HG03457 (cell line): ENCODE data around the gene PAPPA.

ENCODE experiments used
- ATAC-seq: cut with Tn5 transposase; IDR thresholded peaks from one replicate; pipeline ENCODE4 v1.9.1; 2021; ENCODE audit warnings: moderate number of reproducible peaks; ENCODE audit not compliant: unreplicated experiment

The PAPPA gene

DNA sequence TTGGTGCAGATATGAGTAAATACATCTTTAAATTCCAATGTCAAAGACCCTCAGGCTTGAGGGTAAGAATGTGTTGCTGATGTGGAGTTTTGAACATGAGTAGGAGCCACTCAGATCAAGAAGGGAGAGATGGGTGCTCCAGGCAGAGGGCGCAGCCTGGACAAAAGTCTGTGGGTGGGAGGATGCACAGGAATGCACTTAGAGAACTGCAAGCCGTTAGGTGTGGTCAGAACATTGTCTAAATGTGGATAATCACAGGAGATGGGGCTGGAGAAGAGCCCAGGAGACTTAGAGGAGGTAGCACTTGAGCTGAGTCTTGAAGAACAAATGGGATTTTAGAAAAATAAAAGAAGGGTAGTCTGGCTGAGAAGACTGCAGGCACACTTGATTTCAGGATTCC, 255.5 kb downstream of the PAPPA start:
- ATAC-seq: no peak

DNA sequence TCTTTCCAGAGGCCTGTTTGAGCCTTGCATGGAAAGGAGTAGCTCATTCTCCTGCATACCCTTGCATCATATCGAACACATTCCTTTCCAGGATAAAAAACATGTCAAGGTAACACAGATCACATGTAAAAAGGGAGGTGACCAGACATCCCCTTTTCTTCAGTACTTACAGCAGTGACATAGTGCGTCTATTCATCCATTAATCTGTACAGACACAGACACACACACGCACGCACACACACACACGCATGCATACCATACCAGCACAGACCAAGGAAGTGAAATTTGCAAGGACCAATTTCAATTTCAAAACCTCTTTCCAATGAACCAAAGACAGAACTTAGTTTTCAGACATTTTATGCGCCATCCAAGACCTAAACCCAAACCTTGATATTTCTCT, 256.0 kb downstream of the PAPPA start:
- ATAC-seq: no peak

DNA sequence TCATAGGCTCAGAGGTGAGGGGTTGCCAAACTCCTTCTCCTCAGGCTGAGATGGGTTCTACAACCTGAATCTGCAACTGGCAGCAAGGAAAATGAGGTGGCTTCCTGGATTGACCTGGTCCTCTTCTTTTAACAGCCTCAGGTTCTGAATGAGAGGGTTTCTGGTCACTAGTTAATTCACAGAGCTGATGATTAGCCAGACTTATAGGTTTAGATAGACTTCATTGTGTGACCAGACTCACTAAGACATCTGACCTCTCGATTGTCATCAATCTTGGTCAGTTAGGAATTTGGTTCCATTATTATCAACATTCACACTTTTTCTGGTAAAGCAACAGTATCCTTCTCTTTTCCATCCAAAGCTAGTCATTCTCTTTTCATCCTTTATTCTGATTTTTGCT, 257.9 kb downstream of the PAPPA start:
- ATAC-seq: no peak

DNA sequence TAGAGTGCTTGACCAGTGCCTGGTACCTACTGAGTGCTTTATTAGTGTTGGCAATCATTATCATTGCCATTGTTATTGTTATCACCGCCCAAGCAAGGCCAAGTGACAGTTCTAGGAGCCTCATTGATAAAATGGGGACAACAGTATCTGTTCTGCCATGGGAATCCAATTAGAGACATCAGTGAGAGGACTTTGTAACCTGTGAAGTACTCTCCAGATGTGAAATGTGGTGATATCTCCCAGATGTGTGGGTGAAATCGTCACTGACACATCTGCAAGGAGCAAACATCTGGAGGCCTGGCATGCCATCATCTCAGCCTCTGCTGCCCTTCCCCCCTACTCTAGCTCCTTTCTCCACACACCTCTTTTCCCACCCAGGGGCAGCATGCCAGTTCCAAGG, 260.8 kb downstream of the PAPPA start:
- no peak for ATAC-seq

DNA sequence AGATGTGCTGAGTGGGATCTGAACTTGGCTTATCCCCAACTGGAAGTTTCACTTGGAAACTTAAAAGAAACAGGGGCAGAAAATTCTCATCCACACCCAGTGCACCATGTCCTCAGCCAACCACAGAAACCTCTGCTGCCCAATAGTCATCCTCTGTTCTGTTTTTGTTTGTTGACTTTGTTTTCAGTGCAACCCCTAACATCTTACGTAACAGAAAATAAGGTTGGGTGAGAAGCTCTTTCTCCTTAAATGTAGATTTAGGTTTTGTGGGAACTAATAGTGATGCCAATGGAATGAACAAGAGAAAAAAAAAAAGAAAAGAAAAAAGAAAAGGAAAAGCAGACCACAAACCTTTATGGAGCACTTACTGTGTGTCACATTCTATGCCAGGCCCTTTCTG, 262.8 kb downstream of the PAPPA start:
- no peak for ATAC-seq

DNA sequence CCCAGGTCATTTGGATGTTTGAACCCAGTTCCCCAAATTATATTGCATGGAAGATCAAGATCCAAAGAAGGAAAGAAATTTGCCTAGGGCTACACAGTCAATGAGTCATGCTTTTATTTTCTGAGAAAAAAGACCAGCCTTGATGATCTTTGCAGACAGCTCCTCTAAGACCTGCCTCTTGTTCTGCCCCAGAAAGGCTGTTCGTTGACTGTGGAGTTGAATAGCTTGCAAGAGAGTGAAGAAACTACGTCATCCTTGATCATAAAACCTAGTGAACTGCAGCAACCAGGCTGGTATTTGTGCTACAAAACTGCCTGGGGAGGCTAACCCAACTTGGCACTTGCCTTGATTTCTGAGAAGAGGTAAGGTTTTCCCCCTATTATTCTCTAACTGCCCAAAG, 263.9 kb downstream of the PAPPA start:
- no peak for ATAC-seq

DNA sequence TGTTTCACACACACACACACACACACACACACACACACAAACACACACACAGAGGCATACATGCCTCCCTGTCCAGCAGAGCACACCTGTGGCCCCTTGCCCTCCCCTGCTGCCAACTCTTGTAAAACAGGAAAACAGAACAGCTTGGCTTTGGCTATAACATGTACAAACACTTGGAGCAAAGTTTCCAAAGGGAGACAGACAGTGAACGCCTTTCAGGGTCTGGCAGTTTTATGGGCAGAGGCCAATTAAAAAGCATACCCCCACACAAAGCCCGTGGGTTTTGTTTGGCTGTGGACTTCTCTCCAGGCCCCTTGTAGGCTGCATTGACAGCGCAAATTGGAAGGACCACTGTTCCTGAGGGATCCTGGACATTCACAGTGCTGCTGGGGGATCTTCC, 265.6 kb downstream of the PAPPA start:
- ATAC-seq: no peak

DNA sequence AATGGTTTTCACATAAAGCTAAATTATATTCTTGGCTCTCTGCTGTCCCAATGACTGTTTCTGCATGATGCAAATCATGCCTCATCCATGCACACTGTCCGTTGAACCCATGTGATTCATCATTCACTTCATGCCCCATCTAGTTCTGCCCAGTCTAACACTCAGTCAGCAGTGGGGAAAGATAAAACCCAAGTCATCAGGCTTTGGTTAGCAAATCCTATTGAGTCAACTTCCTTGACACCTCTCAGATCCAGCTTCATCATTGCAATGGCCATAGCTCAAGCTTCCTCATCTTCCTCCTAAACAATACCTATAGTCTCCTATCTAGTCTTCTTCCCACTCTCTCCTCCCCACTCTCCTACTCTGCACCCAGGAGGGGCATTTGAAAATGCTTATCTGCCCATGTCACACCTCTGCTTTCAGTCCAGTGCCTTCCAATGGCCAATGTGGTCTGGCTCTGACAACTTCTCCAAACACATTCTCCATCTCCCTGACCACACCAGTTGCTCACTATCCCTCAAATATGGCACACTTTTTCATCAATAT, 267.5 kb downstream of the PAPPA start:
- no peak for ATAC-seq

DNA sequence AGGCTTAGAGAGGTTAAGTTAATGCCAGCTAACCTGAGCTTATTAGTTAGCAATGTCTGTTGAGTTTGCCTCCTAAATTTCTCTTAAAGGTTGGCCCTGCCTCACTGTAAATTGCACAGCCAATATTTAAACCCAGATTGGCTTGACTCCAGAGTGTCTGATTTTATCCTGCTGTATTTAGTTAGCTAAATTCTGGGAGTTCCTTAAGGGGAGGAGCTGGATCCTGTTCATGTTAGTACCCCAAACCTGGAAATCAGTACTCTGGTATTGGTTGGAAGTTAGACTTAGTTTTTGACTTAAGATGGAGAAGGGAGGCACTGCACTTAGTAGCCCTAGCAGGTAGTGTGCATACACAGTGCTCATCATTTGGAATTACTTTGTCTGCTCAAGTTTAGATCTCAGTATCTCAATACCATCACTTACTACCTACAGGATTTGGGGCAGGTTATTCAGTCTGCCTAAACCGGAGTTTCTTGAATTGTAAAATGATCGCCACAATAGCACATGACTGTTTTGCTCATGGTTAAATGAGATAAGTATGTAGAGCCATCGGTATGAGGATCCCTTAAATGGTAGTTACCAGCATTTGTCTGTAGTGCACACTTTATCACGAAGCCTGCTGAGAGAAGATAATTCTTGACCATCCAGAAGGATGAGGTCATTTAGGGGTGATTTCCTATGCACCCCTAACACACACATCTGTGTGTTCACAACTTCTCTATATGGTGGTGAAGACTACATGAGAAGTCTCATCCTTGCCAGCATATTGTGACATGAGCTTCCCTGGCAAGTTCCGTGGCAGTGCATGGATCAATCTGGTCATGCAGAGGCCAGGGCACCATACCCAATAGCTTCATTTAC, 268.8 kb downstream of the PAPPA start:
- no peak for ATAC-seq

DNA sequence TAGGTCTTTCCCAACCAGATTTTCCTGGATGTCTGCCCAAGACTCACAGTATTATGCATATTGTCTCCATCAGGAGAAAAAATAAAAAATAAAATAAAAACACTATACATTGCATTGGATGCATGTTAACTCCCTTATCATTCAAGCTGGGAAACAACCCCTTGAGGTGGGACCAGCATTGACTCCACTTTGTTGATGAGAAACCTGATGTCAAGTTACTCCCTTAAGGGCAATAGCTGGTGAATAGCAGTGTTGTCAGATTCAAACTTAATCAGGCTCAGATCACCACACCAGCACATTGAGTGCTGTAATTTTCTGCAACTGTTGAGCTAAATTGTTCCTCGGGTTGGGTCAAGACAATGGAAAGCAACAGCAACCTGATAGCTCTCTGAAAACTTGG, 269.6 kb downstream of the PAPPA start:
- ATAC-seq: no peak

DNA sequence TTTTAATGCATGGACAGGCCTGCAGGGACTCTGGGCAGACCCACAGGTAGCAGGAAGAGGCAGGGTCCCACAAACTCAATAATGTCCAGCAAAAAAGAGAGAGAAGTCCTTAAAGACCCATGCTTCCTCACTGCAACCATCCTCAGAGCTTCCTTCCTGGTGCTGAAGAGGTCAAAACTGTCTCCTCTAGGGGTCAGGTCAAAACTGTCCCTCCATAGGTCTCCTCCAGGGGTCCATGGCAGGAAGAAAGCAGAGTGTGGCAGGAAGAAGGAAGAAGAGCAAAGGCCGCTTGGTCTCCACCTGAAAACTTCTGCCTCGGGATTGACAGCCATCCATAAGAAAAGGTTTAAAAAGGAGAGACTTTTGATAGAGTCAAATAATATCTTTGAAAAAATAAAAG, 271.7 kb downstream of the PAPPA start:
- no peak for ATAC-seq

DNA sequence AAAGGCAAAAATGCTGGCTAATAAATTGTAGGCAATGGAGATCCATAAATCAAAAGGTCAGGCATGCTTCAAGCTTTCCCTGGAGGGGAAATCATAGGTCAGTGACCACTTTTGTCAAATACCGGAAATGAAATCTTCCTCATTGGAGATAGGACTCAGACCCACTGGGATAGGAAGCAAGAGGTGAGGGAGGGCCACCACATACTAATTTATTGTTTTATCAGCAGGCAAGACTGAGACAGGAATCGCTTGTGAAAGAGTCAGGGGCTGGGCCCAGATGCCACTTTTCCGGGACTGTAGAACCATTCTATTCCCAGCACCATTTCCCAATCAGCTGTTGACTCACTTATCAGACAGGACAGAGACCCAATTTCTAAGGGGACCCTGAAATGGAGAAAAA, 277.3 kb downstream of the PAPPA start:
- ATAC-seq: no peak

DNA sequence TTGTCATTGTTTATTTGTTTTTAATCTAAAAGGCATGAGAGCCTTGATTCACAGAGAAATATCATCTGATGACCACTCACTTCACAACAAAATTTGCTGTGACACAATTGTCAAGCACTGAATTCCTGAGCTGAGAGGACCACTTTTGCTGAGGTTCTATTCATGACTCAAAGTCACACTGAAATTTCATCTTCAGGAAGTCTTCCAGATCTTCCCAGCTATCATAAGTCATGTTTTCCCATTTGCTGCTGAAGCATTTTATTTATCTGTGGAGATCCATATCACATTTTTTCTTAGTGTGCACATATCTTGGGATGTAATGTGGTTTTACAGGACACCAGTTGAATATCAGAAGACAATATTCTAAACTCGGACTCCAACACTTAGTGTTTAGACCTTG, 278.5 kb downstream of the PAPPA start:
- no peak for ATAC-seq

DNA sequence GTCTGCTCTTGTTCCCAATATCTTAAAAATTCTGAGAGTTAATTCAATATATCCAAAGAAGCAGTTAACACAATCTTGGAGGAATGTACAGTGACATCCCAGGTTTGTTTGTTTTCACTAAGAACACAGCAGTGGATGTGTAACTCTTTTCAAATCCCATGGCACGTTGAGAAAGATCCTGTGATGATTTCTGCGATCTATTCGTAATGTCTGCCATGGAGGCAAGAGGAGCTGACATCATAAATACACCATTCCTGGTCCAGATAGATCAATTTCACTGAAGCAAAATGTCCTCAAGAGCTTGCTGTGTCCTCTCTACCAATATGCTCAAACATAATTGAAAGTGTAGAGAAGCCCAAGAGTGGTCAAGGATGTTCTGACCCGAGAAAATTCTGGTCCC, 280.7 kb downstream of the PAPPA start:
- no peak for ATAC-seq

DNA sequence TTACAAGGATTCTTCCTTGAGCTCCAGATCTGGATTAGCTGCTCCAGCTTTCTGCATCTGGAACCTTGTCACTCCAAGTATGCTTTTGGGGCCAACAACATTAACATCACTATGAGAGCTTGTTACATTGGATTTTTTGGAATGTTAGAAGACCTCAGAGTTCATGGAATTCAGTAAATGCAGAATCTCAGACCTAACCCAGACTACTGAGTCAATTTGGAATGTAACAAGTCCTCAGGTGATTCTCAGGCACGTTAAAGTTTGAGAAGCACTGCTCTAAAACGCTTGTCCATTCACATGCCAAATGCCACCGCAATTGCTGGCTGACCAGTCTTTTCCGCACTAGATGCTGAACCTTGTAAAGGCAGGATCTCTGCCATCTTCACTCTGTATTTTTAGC, 282.1 kb downstream of the PAPPA start:
- no peak for ATAC-seq

DNA sequence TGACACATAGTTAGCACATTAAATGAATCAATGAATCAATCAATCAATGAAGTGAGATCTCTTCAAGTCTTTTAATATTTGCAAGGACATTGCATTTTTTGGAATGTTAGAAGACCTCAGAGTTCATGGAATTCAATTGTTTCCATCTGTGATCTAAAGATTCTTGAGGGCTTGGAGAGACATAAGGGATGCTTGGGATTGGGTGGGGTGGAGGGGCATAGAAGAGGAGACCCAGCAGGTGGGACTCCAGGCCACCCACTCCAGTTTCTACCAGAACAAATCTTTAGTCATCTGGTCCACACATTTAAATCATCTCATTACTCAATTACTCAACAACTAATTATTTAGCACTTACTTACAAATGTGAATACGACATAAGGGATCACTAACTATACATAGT, 282.5 kb downstream of the PAPPA start:
- no peak for ATAC-seq

DNA sequence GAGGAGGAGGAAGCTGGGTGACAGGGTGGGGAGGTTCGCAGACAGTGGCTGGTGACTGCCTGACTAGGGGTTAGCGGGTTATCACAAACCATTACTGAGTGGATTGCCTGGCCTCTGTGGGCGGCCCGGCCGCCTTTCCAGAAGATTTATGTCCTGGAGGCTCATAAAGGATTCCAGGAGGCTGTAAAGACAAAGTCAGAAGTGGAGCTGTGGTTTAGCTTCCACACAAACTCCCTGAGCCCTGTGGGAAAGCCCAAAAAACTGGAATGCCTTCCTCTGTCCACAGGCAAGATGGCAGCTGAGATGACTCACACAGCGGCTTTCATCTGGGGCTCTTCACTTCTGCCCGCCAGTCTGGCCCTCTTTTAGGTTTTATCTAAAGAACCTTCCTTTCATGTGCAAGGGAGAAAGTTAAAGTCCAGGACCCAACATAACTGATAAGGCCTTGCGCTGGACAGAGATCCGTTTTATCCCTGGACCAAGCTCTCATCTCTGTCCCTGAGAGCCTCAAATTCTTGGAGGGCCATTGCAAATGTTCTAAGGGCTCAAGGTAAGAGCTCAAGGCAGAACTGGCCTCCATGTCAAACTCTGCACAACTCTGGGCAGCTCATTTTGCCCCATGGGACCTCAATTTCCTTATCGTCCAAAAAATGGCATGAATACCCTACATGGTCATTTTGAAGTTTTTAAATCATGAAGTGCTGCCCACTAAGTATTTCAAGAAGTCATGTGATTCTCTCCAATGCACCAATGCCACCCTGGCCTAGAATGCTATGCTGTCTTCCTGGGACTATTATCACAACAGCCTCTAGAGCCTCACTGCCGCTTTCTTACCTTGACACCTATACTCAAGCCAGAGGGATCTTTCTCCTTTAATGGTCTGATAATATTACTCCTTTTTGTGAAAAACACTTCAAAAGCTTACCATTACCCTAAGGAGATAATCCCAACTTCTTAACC, 284.1 kb downstream of the PAPPA start:
- ATAC-seq: no peak

DNA sequence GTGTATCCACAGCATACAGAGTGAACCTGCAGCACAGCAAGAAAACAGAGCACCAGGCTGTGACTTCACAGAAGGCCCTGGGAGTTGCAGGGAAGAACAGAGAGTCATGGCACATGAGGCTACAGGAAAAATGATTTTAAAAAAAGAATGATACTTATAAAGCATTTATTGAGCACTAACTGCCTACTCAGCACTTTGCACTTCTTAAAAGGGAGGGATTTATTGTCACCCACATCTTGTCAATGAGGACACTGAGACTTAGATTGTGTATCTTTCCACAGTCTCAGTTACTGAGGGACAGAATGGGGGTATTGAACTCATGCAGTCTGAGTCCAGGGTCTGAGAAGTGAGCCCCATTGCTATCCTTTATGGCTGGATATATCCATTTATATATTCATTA, 288.9 kb downstream of the PAPPA start:
- ATAC-seq: no peak

DNA sequence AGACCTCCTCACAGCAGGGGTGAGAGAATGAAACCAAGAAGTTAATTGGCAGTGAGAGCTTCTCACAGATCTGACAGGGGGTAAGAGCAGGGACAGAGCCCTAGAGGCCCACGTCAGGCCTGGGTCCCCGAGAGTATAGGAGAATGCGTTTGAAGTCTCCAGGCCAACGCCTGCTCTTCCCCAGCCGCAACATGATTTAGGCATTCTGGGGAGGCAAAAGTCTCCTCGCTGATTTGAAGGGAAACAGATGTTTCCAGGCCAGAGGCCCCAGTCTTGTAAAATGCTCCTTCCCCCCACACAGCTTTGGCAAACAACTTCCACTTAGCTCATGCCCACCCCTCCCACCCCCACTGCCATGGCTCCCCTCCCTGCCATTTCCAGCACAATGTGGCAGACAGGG, 294.3 kb downstream of the PAPPA start:
- ATAC-seq: no peak

DNA sequence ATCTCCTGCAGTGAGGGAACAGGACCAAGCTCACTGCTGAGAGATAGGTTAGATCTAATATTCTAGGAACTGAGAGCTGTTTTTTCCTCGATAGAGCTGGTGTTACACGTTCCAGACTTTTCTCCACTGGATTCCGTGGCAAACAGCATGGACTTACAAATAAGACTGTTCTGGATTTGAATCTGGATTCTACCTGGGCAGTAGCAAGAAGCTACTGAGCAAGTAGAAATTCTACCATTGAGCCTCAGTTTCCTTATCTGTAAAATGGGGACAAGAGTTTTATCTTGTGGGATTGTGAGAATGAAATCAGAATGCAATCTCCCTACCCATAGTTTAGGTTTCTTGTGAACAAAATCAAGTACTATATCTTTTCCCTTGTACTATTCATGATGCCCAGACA, 294.8 kb downstream of the PAPPA start:
- no peak for ATAC-seq

DNA sequence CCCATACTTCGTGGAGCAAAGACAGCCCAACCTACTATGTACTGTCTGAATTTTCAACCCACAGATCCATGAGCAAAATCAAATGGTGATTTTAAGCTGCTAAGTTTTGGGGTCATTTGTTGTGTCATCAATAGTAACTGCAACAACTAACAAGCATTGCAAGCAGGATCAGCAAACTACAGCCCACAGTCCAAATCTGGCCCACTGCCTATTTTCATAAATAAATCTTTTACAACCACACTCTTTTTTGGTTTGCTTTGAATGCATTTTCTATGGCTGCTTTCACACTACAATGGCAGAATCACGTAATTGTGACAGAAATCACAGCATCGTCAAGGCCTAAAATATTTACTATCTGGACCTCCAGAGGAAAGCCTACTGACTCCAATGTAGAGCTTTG, 296.4 kb downstream of the PAPPA start:
- ATAC-seq: no peak
